ENCODE data around the gene CAPN15.
"Not testable (repeated sequence)": the region's sequence is repeated elsewhere in the genome, so short reads cannot be mapped to it uniquely, and the experiment has no call there.

CAPN15 gene

DNA sequence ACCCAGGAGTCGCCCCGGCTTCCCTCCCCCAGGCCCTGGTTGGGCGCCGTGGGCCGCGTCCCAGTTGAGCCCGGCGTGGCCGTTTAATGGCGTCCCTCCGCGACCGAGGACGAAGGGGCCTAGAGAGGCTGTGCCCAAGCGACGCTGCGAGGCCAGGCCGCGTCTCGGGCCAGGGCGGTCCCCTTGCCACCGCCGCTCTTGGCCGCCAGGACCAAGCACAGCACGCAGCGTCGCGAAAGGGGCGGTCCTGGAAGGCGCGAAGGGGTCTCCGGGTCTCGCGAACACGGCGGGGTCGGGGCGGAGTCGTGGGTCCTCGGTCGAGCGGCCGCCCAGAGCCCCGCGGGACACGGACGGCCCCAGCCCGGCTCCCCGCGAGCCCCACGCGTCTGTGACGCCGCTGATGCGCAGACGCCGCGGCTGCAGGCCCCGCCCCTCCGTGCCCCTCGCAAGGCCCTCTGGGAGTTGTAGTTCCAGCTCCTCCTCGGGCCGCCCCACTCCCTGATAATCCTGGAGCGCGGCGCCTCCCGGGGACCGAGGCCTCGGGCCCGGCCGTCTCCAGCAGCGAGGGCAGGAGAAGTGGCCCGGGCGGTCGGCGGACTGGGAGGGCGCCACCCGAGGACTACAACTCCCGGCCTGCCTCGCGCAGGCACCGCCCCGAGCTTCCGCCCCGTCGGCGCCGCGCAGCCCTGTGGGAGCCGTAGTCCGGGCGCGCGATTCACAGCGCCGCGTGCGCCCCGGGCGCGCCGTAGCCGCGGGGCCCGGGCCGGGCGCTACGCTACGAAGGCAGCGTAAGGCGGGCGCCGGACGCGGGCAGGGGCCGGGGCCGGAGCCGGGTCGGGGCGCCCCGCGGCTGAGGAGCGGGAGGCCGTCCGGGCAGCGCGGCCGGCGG lies at the start of gene CAPN15:
CAPN15 (plus strand) TSS at position 698 of the 889 bp plus-strand sequence. CDS start 19,127 bp downstream, outside the sequence.
- peak; percentile 65 for DNase-seq (ENCODE audit: low read depth)

DNA sequence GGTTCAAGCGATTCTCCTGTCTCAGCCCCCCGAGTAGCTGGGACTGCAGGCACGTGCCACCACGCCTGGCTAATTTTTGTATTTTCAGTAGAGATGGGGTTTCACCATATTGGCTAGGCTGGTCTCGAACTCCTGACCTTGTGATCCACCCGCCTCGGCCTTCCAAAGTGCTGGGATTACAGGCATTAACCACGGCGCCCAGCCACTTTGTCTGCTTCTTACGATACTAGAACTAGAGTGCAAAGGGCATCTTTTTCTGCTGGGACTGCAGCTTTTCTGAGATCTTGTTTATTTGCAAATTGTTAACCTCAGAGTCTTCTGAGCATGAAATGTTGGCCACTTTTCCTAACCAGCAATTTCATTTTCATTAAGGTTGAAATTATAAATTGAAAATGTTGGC lies 49.2 kb upstream of the CAPN15 start:
- not testable (repeated sequence) for DNase-seq (ENCODE audit: low read depth)

DNA sequence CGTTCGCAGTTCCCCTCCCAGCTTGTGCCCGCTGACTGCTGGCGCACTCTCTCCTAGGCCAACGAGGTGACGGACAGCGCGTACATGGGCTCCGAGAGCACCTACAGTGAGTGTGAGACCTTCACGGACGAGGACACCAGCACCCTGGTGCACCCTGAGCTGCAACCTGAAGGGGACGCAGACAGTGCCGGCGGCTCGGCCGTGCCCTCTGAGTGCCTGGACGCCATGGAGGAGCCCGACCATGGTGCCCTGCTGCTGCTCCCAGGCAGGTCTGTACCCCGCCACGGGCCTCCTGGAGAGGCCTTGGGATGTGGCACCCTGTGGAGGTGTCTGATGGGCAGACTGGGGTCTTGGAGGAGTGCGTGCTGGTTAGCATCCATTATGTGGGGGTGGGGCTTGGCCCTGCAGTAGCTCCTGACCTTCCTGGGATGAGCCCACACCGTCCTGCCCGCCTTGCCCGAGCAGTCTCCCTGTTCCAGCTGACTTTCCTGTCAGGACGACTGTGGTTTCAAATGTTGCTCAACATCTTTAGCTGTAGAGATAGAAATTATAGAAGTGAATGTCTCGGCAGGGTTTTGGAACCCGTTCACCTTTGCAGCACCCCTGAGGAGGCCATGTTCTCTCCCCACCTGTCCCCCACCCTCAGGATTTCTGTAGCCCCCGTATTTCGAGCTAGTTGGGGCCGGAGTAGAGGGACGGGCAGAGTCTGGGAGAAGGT lies 44.9 kb upstream of the CAPN15 start:
- DNase-seq (ENCODE audit: low read depth), result no peak

DNA sequence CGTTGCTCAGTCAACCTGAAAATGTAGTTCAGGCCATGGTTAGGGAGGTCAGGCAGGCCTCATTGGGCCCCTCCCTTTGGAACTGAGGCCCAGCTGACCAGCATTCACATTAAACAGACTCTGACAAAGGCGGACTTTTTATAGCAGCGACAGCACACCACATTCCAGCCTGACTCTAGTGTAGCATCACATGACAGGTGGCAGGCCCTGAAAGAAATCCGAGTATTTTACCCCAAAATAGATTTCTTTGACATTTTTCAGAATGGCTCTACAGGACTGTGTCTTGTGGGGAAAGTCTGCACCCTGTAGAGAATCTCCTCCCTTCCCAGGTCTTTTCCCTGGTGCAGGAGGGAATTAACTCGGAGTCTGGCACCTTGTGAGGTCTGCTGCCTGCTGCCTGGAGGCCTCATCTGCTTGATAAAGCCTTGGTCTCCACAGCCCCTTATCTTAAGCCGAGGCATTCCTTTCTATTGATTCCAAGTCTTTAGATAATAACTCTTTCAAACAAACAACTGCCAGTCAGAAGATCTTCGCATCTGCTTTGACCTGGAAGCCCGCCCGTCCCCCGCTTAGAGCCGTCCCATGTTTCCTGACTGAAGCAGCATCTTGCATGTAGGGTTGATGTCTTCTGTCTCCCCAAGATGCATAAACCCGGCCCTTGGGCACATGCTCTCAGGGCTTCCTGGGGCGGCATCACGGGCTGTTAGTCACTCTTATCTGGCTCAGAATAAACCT lies 44.0 kb upstream of the CAPN15 start:
- DNase-seq (ENCODE audit: low read depth), result no peak

GRCh38 chr16:489606-490005 lies 37.9 kb upstream of the CAPN15 start:
- DNase-seq (ENCODE audit: low read depth), result no peak

DNA sequence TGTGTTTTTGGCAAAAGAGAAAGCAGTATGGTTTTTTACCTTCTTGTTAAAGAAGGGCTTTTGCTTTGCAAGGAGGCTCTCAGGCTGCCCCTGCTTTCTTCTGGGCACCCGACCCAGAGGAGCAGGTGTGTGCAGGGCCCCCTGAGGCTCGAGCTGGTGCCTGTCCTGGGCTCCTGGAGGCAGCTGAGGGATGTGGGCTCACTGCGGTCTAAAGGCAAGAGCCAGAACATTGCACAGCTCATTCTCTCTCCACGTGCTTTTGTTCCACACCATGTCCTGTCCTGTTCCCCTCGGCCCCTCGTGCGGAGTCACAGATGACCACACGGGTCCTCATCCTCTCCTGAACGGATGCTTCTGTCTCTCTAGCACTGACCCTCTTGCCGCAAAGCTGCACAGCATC lies 36.7 kb upstream of the CAPN15 start:
- no peak for DNase-seq (ENCODE audit: low read depth)

DNA sequence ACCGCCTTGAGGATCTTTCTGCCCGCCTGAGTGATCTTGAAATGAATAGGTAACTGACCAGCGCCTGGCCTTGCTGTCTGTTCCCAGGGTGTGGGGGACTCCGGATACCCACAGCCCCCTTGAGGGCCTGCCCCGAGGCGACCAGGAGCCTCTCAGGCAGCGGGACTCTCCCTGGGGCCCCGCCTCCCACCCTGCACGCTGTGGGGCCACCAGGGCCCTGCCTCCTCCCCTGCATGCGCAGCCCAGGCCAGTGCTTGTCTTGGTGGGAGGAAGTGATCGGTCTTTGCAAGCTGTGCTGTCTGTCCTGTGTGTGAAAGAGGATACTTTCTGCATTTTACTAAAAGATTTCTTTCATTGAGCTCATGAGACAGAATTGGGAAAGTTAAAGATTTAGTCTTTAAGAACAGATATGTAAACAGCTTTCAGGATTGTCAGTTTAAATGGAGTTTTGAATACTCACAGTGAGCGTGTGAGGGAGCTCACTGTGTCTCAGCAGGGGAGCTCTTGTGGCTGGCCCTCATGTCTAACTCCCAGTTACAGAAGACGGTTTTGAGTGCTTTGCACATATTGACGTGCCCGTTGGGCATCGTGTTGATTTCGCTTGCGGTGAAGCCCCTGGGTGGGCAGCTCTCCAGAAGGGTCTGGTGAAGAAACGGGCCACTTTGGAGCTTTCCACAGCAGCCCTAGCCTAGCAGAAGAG lies 36.1 kb upstream of the CAPN15 start:
- no peak for DNase-seq (ENCODE audit: low read depth)

- no peak for DNase-seq (ENCODE audit: low read depth)
These were observed 35.2 kb upstream of the CAPN15 start for GRCh38 chr16:492211-492875.

DNA sequence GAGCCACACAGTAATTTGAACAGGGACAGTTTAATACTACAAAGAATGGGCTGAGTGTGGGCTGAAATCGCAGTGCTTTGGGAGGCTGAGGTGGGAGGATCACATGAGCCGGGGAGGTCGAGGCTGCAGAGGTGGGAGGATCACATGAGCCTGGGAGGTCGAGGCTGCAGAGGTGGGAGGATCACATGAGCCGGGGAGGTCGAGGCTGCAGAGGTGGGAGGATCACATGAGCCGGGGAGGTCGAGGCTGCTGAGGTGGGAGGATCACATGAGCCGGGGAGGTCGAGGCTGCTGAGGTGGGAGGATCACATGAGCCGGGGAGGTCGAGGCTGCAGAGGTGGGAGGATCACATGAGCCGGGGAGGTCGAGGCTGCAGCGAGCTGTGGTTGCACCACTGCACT lies 32.8 kb upstream of the CAPN15 start:
- DNase-seq (ENCODE audit: low read depth), result not testable (repeated sequence)

GRCh38 chr16:495127-495748 lies 32.3 kb upstream of the CAPN15 start:
- DNase-seq (ENCODE audit: low read depth), result peak; percentile 7

GRCh38 chr16:496097-496886 lies 31.2 kb upstream of the CAPN15 start:
- DNase-seq (ENCODE audit: low read depth), result no peak

GRCh38 chr16:497258-497657 lies 30.3 kb upstream of the CAPN15 start:
- DNase-seq (ENCODE audit: low read depth), result no peak

GRCh38 chr16:499924-500323 lies 27.6 kb upstream of the CAPN15 start:
- no peak for DNase-seq (ENCODE audit: low read depth)

DNA sequence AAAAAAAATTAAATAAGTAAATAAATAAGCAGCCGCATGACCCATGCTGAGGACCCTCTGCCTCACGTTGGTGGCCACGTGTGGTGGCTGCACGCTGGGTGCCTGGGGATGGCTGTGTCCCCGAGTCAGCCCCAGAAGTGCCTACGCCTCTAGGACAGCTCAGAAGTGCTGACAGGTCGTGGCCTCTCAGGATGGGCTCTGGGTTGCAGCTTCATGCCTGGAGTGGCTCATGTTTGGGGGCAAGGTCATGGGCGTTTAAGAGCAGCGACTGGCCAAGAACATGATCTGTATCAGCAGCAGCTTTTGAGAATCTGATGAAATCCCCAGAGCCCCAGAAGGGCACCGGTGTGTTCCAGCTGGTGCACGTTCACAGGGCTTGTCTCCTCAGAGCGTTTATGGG lies 26.8 kb upstream of the CAPN15 start:
- DNase-seq (ENCODE audit: low read depth), result no peak

- DNase-seq (ENCODE audit: low read depth), result no peak
These were observed 25.2 kb upstream of the CAPN15 start for GRCh38 chr16:502179-502943.

- DNase-seq (ENCODE audit: low read depth), result no peak
These were observed 24.1 kb upstream of the CAPN15 start for GRCh38 chr16:503150-504071.

- DNase-seq (ENCODE audit: low read depth), result no peak
These were observed 21.9 kb upstream of the CAPN15 start for GRCh38 chr16:505479-506245.

- DNase-seq (ENCODE audit: low read depth), result no peak
These were observed 21.3 kb upstream of the CAPN15 start for GRCh38 chr16:506246-506546.
